ENCODE results near the gene MAP3K20.

- TF ChIP-seq CTCF (IDR thresholded peaks at IDR 0.05) (no peak), EZH2 (IDR thresholded peaks at IDR 0.05) (no peak), EZH2phosphoT487 (IDR thresholded peaks at IDR 0.05) (no peak)
These were observed 16.4 kb upstream of the MAP3K20 start for GRCh38 chr2:173059292-173059691.

Measured in neural progenitor cell (in vitro differentiated cells).